Skeletal muscle tissue (tissue), 4 donors: Measurements from ENCODE around the gene TBC1D1. TPM values are rescaled to one million over a fixed set of nuclear protein-coding genes. Genes with fewer than 3 reads are reported as not detected.

Source experiments
- H3K27ac ChIP-seq: one replicate; pipeline ENCODE4 v1.7.0; 2013; ENCODE audit warnings: mild to moderate bottlenecking, low read depth, low read length, inconsistent platforms
- H3K27me3 ChIP-seq, 3 donors: one replicate each; pipeline ENCODE4 v1.7.0; 2013; ENCODE audit warnings: low read length in 3 of 3; ENCODE audit not compliant: control insufficient read depth in 3 of 3, insufficient read depth in 3 of 3
- H3K36me3 ChIP-seq, 3 donors: one replicate each; pipeline ENCODE4 v1.7.0; 2013; ENCODE audit warnings: low read length in 3 of 3; ENCODE audit not compliant: control insufficient read depth in 3 of 3, insufficient read depth in 3 of 3
- H3K4me1 ChIP-seq, 3 donors: one replicate each; pipeline ENCODE4 v1.7.0; 2013; ENCODE audit warnings: low read length in 3 of 3, mild to moderate bottlenecking in 3 of 3; ENCODE audit not compliant: control insufficient read depth in 3 of 3, insufficient read depth in 3 of 3
- H3K4me3 ChIP-seq, 3 donors: one replicate each; pipeline ENCODE4 v1.7.0; 2013; ENCODE audit warnings: low read length in 3 of 3
- H3K9ac ChIP-seq, 3 donors: one replicate each; pipeline ENCODE4 v1.7.0; 2013; ENCODE audit warnings: low read length in 3 of 3, mild to moderate bottlenecking in 3 of 3, moderate library complexity in 2 of 3, low read depth in 1 of 3
- H3K9me3 ChIP-seq, 3 donors: one replicate each; pipeline ENCODE4 v1.7.0; 2013; ENCODE audit warnings: low read length in 3 of 3; ENCODE audit not compliant: control insufficient read depth in 3 of 3
- total RNA-seq: library from RNA; depleted of rRNA; stranded (reverse); fragments of >200 nt; gene quantifications from one replicate; pipeline ENCODE4 v1.2.3, GENCODE V29; 2014
- donor health status: Osteomylitis.

The TBC1D1 gene
- total RNA-seq, 1 donor from 2014 or later, result 54.3 TPM

GRCh38 chr4:37976991-37977470, 86.1 kb downstream of the TBC1D1 start:
- Histone ChIP-seq H3K27ac (peak overlapping the region; percentile 85), H3K27me3 (no peaks in the 10 kb centered on the region), H3K4me1 (peaks cover 8 to 13% (median 12%) of the 10 kb centered on the region in 3 donors), H3K36me3 (no peaks in the 10 kb centered on the region), H3K9me3 (no peaks in the 10 kb centered on the region), H3K4me3 (peak overlapping the region; percentile 65 to 77 (median 74)), H3K9ac (peak overlapping the region; percentile 71 to 80 (median 76))

- Histone ChIP-seq H3K4me3 (peak overlapping the region; percentile 74 to 79 (median 77)), H3K27me3 (no peaks in the 10 kb centered on the region), H3K4me1 (peaks cover 8 to 18% (median 15%) of the 10 kb centered on the region in 3 donors), H3K9me3 (no peaks in the 10 kb centered on the region), H3K9ac (peak overlapping the region; percentile 71 to 80 (median 76)), H3K36me3 (no peaks in the 10 kb centered on the region), H3K27ac (peak overlapping the region; percentile 85)
These were observed 86.8 kb downstream of the TBC1D1 start for GRCh38 chr4:37977471-37978247.

- Histone ChIP-seq H3K27ac (peak overlapping the region; percentile 85), H3K9me3 (no peaks in the 10 kb centered on the region)
These were observed 87.5 kb downstream of the TBC1D1 start for GRCh38 chr4:37978248-37978924.

GRCh38 chr4:37980246-37980645, 89.4 kb downstream of the TBC1D1 start:
- Histone ChIP-seq H3K36me3 (no peaks in the 10 kb centered on the region), H3K9ac (no peak overlapping the region), H3K9me3 (no peaks in the 10 kb centered on the region), H3K4me1 (peaks cover 8 to 19% (median 15%) of the 10 kb centered on the region in 3 donors), H3K27me3 (no peaks in the 10 kb centered on the region), H3K4me3 (no peak overlapping the region), H3K27ac (no peak overlapping the region)

More at GRCh38 chr4:37978248-37978924, 87.5 kb downstream of the TBC1D1 start:
- Histone ChIP-seq H3K4me1 (peaks cover 8 to 19% (median 15%) of the 10 kb centered on the region in 3 donors), H3K4me3 (peak overlapping the region; percentile 74 to 79 (median 77)), H3K9ac (peak overlapping the region; percentile 71 to 80 (median 76)), H3K27me3 (no peaks in the 10 kb centered on the region), H3K36me3 (no peaks in the 10 kb centered on the region)

GRCh38 chr4:37981425-37981824, 90.5 kb downstream of the TBC1D1 start:
- Histone ChIP-seq H3K9ac (no peak overlapping the region), H3K36me3 (no peaks in the 10 kb centered on the region), H3K27me3 (no peaks in the 10 kb centered on the region), H3K9me3 (no peaks in the 10 kb centered on the region), H3K27ac (no peak overlapping the region), H3K4me1 (peaks cover 8 to 19% (median 15%) of the 10 kb centered on the region in 3 donors), H3K4me3 (no peak overlapping the region)

GRCh38 chr4:37981844-37982720, 91.2 kb downstream of the TBC1D1 start:
- no peak overlapping the region for H3K27ac ChIP-seq
- H3K4me3 ChIP-seq, result no peak overlapping the region
- no peaks in the 10 kb centered on the region for H3K36me3 ChIP-seq
- H3K27me3 ChIP-seq, result no peaks in the 10 kb centered on the region
- no peak overlapping the region for H3K9ac ChIP-seq
- H3K4me1 ChIP-seq, result peaks cover 8 to 17% (median 15%) of the 10 kb centered on the region in 3 donors
- H3K9me3 ChIP-seq, result no peaks in the 10 kb centered on the region

GRCh38 chr4:37982736-37983135, 91.9 kb downstream of the TBC1D1 start:
- H3K36me3 ChIP-seq, result no peaks in the 10 kb centered on the region
- H3K9me3 ChIP-seq, result no peaks in the 10 kb centered on the region
- H3K4me1 ChIP-seq, result peaks cover 8 to 17% (median 14%) of the 10 kb centered on the region in 3 donors
- H3K27ac ChIP-seq, result no peak overlapping the region
- no peak overlapping the region for H3K9ac ChIP-seq
- H3K27me3 ChIP-seq, result no peaks in the 10 kb centered on the region
- H3K4me3 ChIP-seq, result no peak overlapping the region

GRCh38 chr4:37983951-37984350, 93.1 kb downstream of the TBC1D1 start:
- Histone ChIP-seq H3K4me3 (no peak overlapping the region), H3K9me3 (no peaks in the 10 kb centered on the region), H3K4me1 (peaks cover 0 to 16% (median 8%) of the 10 kb centered on the region in 3 donors), H3K27ac (no peak overlapping the region), H3K27me3 (no peaks in the 10 kb centered on the region), H3K36me3 (no peaks in the 10 kb centered on the region), H3K9ac (no peak overlapping the region)

GRCh38 chr4:37985730-37986275, 94.9 kb downstream of the TBC1D1 start:
- Histone ChIP-seq H3K4me1 (peaks cover 8 to 19% (median 11%) of the 10 kb centered on the region in 3 donors), H3K36me3 (no peaks in the 10 kb centered on the region), H3K9me3 (no peaks in the 10 kb centered on the region), H3K4me3 (no peak overlapping the region), H3K27ac (no peak overlapping the region), H3K27me3 (no peaks in the 10 kb centered on the region), H3K9ac (no peak overlapping the region)
